ENCODE data around the gene RHEB. TPM values are rescaled to one million over a fixed set of nuclear protein-coding genes. Genes with fewer than 3 reads are reported as not detected.

The RHEB gene
- total RNA-seq, 1 experiment from 2014 or later = 114 TPM

- Histone ChIP-seq H3T11ph (ENCODE audit: low read length) (no peak overlapping the region), H2BK5ac (ENCODE audit: insufficient read length, low read length) (no peak overlapping the region), H3K9ac (ENCODE audit: extremely low read depth, insufficient read length, low read length) (no peak overlapping the region), H2BK20ac (ENCODE audit: low read depth, low read length, poor library complexity, severe bottlenecking) (no peak overlapping the region), H4K5ac (ENCODE audit: insufficient read length, low read depth, low read length) (no peak overlapping the region), H3K9me3 (ENCODE audit: control insufficient read depth, low read depth, low read length) (no peaks in the 10 kb centered on the region), H2BK120ac (ENCODE audit: low read depth, low read length, poor library complexity, severe bottlenecking) (no peak overlapping the region), H2BK15ac (ENCODE audit: low read depth, low read length) (no peak overlapping the region), H2AK5ac (ENCODE audit: insufficient read length, low read length) (no peak overlapping the region), H3K18ac (ENCODE audit: insufficient read length, low read depth, low read length) (no peak overlapping the region), H3K79me1 (ENCODE audit: insufficient read depth, low read depth, low read length, poor library complexity, severe bottlenecking) (no peaks in the 10 kb centered on the region), H3K14ac (ENCODE audit: insufficient read depth, low read length) (no peak overlapping the region), H3K79me2 (ENCODE audit: insufficient read depth, low read length) (no peaks in the 10 kb centered on the region), H4K91ac (ENCODE audit: insufficient read length, low read depth, low read length) (no peak overlapping the region), H3K4ac (ENCODE audit: low read depth, low read length) (no peak overlapping the region), H3K4me2 (ENCODE audit: insufficient read depth, insufficient read length, low read length) (no peak overlapping the region), H3K56ac (ENCODE audit: insufficient read length, low read depth, low read length) (no peak overlapping the region), H3K27ac (ENCODE audit: insufficient read length, low read depth, low read length) (no peak overlapping the region), H3K27me3 (ENCODE audit: insufficient read depth, low read length) (no peaks in the 10 kb centered on the region), H4K8ac (replicated peaks; ENCODE audit: insufficient read length, low read depth, low read length) (no peak overlapping the region), H3K4me1 (ENCODE audit: insufficient read depth, low read length) (no peaks in the 10 kb centered on the region), H4K20me1 (ENCODE audit: control insufficient read depth, insufficient read depth, insufficient read length) (no peaks in the 10 kb centered on the region), H3K23me2 (ENCODE audit: insufficient read length, low read depth, low read length, poor library complexity, severe bottlenecking) (no peaks in the 10 kb centered on the region), H2BK12ac (ENCODE audit: insufficient read length, low read depth, low read length) (no peak overlapping the region), H2AFZ (ENCODE audit: low read length) (no peak overlapping the region), H3K23ac (ENCODE audit: insufficient read length, low read depth, low read length) (no peak overlapping the region)
- Mint-ChIP-seq H3K27ac (no peak overlapping the region), H3K4me3 (no peak overlapping the region), H3K27me3 (ENCODE audit: low read depth) (no peaks in the 10 kb centered on the region; the same call in 1 of the 2 replicates), H3K36me3 (ENCODE audit: insufficient read depth in 1 of 3, low read depth in 3 of 3) (no peaks in the 10 kb centered on the region; a peak in 2 of 7 replicates), H3K9me3 (no peaks in the 10 kb centered on the region; a peak in 1 of 5 replicates), H3K4me1 (peaks cover 9 to 24% of the 10 kb centered on the region in 2 experiments)
- no peak for TF ChIP-seq CTCF (conservative IDR thresholded peaks at IDR 0.05)
- no peak for DNase-seq
- no CpG with 5 or more reads among the region's 15 CpGs for WGBS (ENCODE audit: extremely low coverage, insufficient read length, low lambda C conversion rate)
These were observed 33.7 kb upstream of the RHEB start for GRCh38 chr7:151553356-151553755.

All from H9 (cell line).